ENCODE measurements around the gene MRPL14. TPM values are rescaled to one million over a fixed set of nuclear protein-coding genes. Genes with fewer than 3 reads are reported as not detected.

Gene MRPL14
- total and polyA plus RNA-seq, 2 of the 4 experiments (the other 2 are of a cell fraction), result 43.7 to 87.9 TPM

DNA sequence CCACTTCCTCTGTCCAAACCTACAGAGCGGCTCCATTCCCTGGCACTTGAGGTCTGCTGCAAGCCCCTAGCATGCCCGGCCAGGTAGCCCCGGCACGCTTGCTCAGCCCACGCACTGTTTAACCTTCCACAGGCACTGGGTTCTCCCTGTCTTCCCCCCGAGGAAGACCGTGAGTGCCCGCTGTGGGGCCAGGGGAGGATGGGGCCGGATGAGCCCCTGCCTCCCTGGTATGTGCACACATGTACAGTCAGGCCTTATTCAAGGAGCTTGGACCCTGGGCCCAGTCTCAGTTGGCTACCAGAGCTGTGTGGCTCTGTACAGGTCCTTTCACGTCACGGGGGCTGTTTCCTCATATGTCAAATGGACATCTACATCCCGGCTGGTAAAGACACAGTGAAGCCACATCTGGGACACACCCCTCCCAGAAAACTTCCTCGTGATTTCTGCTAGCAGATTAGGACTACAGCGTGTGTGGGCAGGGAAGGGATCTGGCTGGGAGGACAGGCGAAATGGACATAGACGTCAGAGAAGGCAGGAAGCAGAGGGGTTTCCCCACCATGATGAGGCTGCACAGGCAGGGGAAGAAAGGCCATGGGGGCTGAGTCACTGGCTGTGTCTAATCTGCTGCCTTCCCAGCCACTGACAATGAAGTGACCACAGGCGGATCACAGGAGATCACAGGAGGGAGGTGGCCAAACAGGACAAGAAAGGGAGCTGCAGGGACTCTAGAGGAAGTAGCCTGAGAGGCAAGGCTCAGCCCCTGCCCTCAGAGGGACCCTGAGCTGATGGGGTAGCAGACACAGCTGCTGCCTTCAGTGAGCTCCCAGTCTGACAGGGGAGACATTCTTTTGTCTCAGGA is 62.9 kb downstream of the MRPL14 start (continued):
- peak; percentile 27; the same call in 1 of the 2 replicates for TF ChIP-seq RAD21 (IDR thresholded peaks at IDR 0.05; ENCODE audit: low read length)
- TF ChIP-seq POLR2A (IDR thresholded peaks at IDR 0.05; ENCODE audit: low read depth, low read length), result peak; percentile 76
- no peak for TF ChIP-seq BHLHE40 (IDR thresholded peaks at IDR 0.05; ENCODE audit: low read depth, low read length)
- TF ChIP-seq FOS (IDR thresholded peaks at IDR 0.05; ENCODE audit: low read depth, low read length), result peak; percentile 98

DNA sequence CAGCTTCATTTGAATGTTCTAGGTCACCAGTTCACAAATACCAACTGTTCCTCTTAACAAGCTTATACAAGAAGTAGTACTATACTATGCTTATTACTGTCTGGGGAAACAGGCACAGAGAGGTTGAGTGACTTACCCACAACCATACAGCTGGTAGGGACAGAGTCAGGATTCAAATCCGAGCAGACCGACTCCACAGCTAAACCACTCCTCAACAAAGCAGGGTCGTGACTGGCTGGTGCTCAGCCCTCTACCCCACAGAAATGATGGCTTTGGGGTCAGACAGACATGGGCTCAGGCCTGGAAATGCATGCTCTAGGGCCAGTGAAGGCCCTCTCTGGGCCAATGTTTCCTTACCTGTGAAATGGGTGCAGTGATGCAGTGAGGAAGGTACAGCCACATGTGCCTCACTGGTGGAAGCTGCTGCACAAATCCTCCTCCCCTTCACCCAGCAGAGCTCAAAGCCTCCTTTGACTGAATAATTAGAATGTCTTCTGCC is 63.6 kb downstream of the MRPL14 start:
- POLR2A ChIA-PET (ENCODE audit: unreplicated experiment), result no interaction called here
- TF ChIP-seq FOS (IDR thresholded peaks at IDR 0.05; ENCODE audit: low read depth, low read length) (no peak), RFX5 (IDR thresholded peaks at IDR 0.05; ENCODE audit: low read depth, low read length) (no peak), CHD1 (IDR thresholded peaks at IDR 0.05; ENCODE audit: low read depth, low read length) (no peak), MAZ (IDR thresholded peaks at IDR 0.05; ENCODE audit: borderline replicate concordance, low read depth, low read length) (no peak), CEBPB (IDR thresholded peaks at IDR 0.05; ENCODE audit: low read depth, low read length) (no peak), NFE2L2 (IDR thresholded peaks at IDR 0.05; ENCODE audit: low read depth, low read length) (no peak), MAFK (IDR thresholded peaks at IDR 0.05; ENCODE audit: low read depth, low read length) (no peak), SMC3 (IDR thresholded peaks at IDR 0.05; ENCODE audit: low read depth, low read length) (no peak), RAD21 (IDR thresholded peaks at IDR 0.05; ENCODE audit: low read length) (no peak)
- TF ChIP-seq, protein P1, sequence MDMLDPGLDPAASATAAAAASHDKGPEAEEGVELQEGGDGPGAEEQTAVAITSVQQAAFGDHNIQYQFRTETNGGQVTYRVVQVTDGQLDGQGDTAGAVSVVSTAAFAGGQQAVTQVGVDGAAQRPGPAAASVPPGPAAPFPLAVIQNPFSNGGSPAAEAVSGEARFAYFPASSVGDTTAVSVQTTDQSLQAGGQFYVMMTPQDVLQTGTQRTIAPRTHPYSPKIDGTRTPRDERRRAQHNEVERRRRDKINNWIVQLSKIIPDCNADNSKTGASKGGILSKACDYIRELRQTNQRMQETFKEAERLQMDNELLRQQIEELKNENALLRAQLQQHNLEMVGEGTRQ (IDR thresholded peaks at IDR 0.05; ENCODE audit: low read depth, low read length), result no peak
- TF ChIP-seq, protein P2, sequence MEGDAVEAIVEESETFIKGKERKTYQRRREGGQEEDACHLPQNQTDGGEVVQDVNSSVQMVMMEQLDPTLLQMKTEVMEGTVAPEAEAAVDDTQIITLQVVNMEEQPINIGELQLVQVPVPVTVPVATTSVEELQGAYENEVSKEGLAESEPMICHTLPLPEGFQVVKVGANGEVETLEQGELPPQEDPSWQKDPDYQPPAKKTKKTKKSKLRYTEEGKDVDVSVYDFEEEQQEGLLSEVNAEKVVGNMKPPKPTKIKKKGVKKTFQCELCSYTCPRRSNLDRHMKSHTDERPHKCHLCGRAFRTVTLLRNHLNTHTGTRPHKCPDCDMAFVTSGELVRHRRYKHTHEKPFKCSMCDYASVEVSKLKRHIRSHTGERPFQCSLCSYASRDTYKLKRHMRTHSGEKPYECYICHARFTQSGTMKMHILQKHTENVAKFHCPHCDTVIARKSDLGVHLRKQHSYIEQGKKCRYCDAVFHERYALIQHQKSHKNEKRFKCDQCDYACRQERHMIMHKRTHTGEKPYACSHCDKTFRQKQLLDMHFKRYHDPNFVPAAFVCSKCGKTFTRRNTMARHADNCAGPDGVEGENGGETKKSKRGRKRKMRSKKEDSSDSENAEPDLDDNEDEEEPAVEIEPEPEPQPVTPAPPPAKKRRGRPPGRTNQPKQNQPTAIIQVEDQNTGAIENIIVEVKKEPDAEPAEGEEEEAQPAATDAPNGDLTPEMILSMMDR (conservative IDR thresholded peaks at IDR 0.05; ENCODE audit: low read depth, low read length), result no peak

More for the DNA sequence above, 63.6 kb downstream of the MRPL14 start:
- WGBS, 2 experiments (ENCODE audit: extremely low coverage in 2 of 2, insufficient read length in 1 of 2), result 80% methylated on average over 1 of the region's 3 CpGs; no CpG with 5 or more reads in 1 of the 2 experiments
- H3K27ac ChIP-seq (ENCODE audit: insufficient read depth, low read length), result peak overlapping the region; percentile 71; the same call in 1 of the 2 replicates
- H3K23ac ChIP-seq (ENCODE audit: low read depth, low read length), result peak overlapping the region; percentile 2; the same call in 1 of the 2 replicates
- peak overlapping the region; percentile 31 for H3K18ac ChIP-seq (ENCODE audit: low read depth, low read length)
- H3K4me3 ChIP-seq (ENCODE audit: insufficient read depth, low read depth, low read length), result no peak overlapping the region
- CTCF ChIA-PET, result interaction anchor here (0.7 kb wide), 1 partner anchor 295 kb away, joined by 4 read pairs; no protein-coding TSS in a partner anchor
- H2BK15ac ChIP-seq (ENCODE audit: low read depth, low read length), result peak overlapping the region; percentile 77
- no peak overlapping the region; the same call in 1 of the 2 replicates for H4K5ac ChIP-seq (ENCODE audit: low read depth, low read length)
- DNase-seq (no peak), ATAC-seq (ENCODE audit: low read depth) (no peak)
- no peaks in the 10 kb centered on the region for H3K36me3 ChIP-seq (ENCODE audit: control insufficient read depth, insufficient read depth, low read length)
- peak overlapping the region; percentile 92 for H3K4ac ChIP-seq (ENCODE audit: low read depth, low read length)
- H3K4me2 ChIP-seq (ENCODE audit: low read depth, low read length), result no peak overlapping the region
- BruUV-seq (replicated peaks), result no TSS peak
- no peaks in the 10 kb centered on the region for H3K27me3 ChIP-seq (ENCODE audit: control insufficient read depth, insufficient read depth, low read length)
- H3K56ac ChIP-seq (ENCODE audit: extremely low read depth, insufficient read depth, low read length), result no peak overlapping the region
- H2AK9ac ChIP-seq (replicated peaks; ENCODE audit: low read depth, low read length, poor library complexity), result peak overlapping the region; percentile 95
- H4K8ac ChIP-seq (ENCODE audit: low read depth in 2 of 2, low read length in 2 of 2), result peak overlapping the region; percentile 70 to 78; a peak in 2 of 4 replicates
- intact Hi-C loops (cut with micrococcal nuclease) (no loop called here), in situ Hi-C loops (cut with MboI; ENCODE audit: low sequenced_read_pairs) (no loop called here), dilution Hi-C loops (cut with HindIII; ENCODE audit: low sequenced_read_pairs, unreplicated experiment) (no loop called here)
- no peak overlapping the region for H3K9ac ChIP-seq (ENCODE audit: low read depth, low read length)
- no peaks in the 10 kb centered on the region for H3K9me3 ChIP-seq (ENCODE audit: control insufficient read depth, insufficient read depth, low read length)
- peak overlapping the region; percentile 97 for H2BK20ac ChIP-seq (ENCODE audit: low read depth, low read length)
- peak overlapping the region; percentile 18 for H2AFZ ChIP-seq (replicated peaks; ENCODE audit: low read length, poor library complexity)
- peak overlapping the region; percentile 94 for H2BK120ac ChIP-seq (ENCODE audit: low read depth, low read length)
- peak overlapping the region; percentile 92 for H2AK5ac ChIP-seq (ENCODE audit: low read depth, low read length)
- peaks cover 65% of the 10 kb centered on the region for H3K4me1 ChIP-seq (ENCODE audit: control insufficient read depth, insufficient read depth, low read length)
- H2BK5ac ChIP-seq (ENCODE audit: low read depth, low read length, poor library complexity, severe bottlenecking), result peak overlapping the region; percentile 87
- peaks cover 57% of the 10 kb centered on the region for H3K9me1 ChIP-seq (ENCODE audit: insufficient read depth, low read length)
- no peaks in the 10 kb centered on the region; the same call in 1 of the 2 replicates for H4K20me1 ChIP-seq (ENCODE audit: insufficient read depth, low read length)
- peaks cover 0 to 36% of the 10 kb centered on the region in 2 experiments; a peak in 2 of 4 replicates for H3K79me1 ChIP-seq (ENCODE audit: low read depth in 1 of 2, low read length in 2 of 2)
- H4K91ac ChIP-seq (ENCODE audit: insufficient read depth, low read depth, low read length), result peak overlapping the region; percentile 85; the same call in 1 of the 2 replicates
- H3K14ac ChIP-seq (replicated peaks; ENCODE audit: low read depth, low read length), result peak overlapping the region; percentile 10

Measured in IMR-90 (cell line).